ENCODE measurements around the gene MPO. TPM values are rescaled to one million over a fixed set of nuclear protein-coding genes. Genes with fewer than 3 reads are reported as not detected.

The MPO gene
- total RNA-seq, 4 donors from 2014 or later: not detected

- 79% methylated on average over 22 of the region's 32 CpGs for WGBS
- no peak for TF ChIP-seq CTCF (IDR thresholded peaks at IDR 0.05)
- no peak for TF ChIP-seq POLR2AphosphoS5 (IDR thresholded peaks at IDR 0.05)
- no peaks in the 10 kb centered on the region for H3K4me1 ChIP-seq
- H3K4me3 ChIP-seq: no peak overlapping the region
- DNase-seq (ENCODE audit: low spot score in 2 of 2): no peak
- no peaks in the 10 kb centered on the region for H3K9me3 ChIP-seq
- H3K36me3 ChIP-seq: no peaks in the 10 kb centered on the region
- H3K27me3 ChIP-seq: no peaks in the 10 kb centered on the region
- no peak overlapping the region for H3K27ac ChIP-seq
Observed at GRCh38 chr17:58308173-58308984, 27.6 kb upstream of the MPO start.

- TF ChIP-seq POLR2A (IDR thresholded peaks at IDR 0.05): no peak
- no peak for TF ChIP-seq POLR2AphosphoS5 (IDR thresholded peaks at IDR 0.05)
- no peak for TF ChIP-seq EP300 (IDR thresholded peaks at IDR 0.05)
- no peak for TF ChIP-seq CTCF (IDR thresholded peaks at IDR 0.05)
- no peaks in the 10 kb centered on the region for H3K9me3 ChIP-seq
- H3K4me1 ChIP-seq: no peaks in the 10 kb centered on the region
- H3K36me3 ChIP-seq: no peaks in the 10 kb centered on the region
- 88% methylated on average over 14 of the region's 20 CpGs for WGBS
- no peak overlapping the region for H3K4me3 ChIP-seq
- H3K27ac ChIP-seq: no peak overlapping the region
- DNase-seq (ENCODE audit: low spot score in 2 of 2): no peak
- H3K27me3 ChIP-seq: no peaks in the 10 kb centered on the region
Observed at GRCh38 chr17:58307468-58308172, 26.9 kb upstream of the MPO start.

- no peak overlapping the region for H3K4me3 ChIP-seq
- H3K27ac ChIP-seq: no peak overlapping the region
- H3K4me1 ChIP-seq: no peaks in the 10 kb centered on the region
- no peak for DNase-seq (ENCODE audit: low spot score in 2 of 2)
- no peak for TF ChIP-seq CTCF (IDR thresholded peaks at IDR 0.05)
- no peak for TF ChIP-seq POLR2AphosphoS5 (IDR thresholded peaks at IDR 0.05)
- no peak for TF ChIP-seq POLR2A (IDR thresholded peaks at IDR 0.05)
- no peak for TF ChIP-seq EP300 (IDR thresholded peaks at IDR 0.05)
- H3K9me3 ChIP-seq: no peaks in the 10 kb centered on the region
- no peaks in the 10 kb centered on the region for H3K27me3 ChIP-seq
- no peaks in the 10 kb centered on the region for H3K36me3 ChIP-seq
- WGBS: 86% methylated on average over 9 of the region's 19 CpGs
Observed at GRCh38 chr17:58306131-58306951, 25.6 kb upstream of the MPO start.

- Histone ChIP-seq H3K4me1 (no peaks in the 10 kb centered on the region), H3K4me3 (no peak overlapping the region), H3K27me3 (no peaks in the 10 kb centered on the region), H3K9me3 (no peaks in the 10 kb centered on the region), H3K36me3 (no peaks in the 10 kb centered on the region), H3K27ac (no peak overlapping the region)
- no peak for DNase-seq (ENCODE audit: low spot score in 2 of 2)
- TF ChIP-seq POLR2AphosphoS5 (IDR thresholded peaks at IDR 0.05) (no peak), EP300 (IDR thresholded peaks at IDR 0.05) (no peak), CTCF (IDR thresholded peaks at IDR 0.05) (no peak), POLR2A (IDR thresholded peaks at IDR 0.05) (no peak)
- 92% methylated on average over 2 of the region's 8 CpGs for WGBS
Observed at GRCh38 chr17:58305626-58306025, 24.9 kb upstream of the MPO start.
